ENCODE measurements around the gene NSG1. TPM values are rescaled to one million over a fixed set of nuclear protein-coding genes. Genes with fewer than 3 reads are reported as not detected.

Gene NSG1
- total and polyA plus RNA-seq, 2 donors (not counting 3 experiments of a cell fraction or from before 2014, with no cell fraction given): 2.0 to 2.9 TPM

DNA sequence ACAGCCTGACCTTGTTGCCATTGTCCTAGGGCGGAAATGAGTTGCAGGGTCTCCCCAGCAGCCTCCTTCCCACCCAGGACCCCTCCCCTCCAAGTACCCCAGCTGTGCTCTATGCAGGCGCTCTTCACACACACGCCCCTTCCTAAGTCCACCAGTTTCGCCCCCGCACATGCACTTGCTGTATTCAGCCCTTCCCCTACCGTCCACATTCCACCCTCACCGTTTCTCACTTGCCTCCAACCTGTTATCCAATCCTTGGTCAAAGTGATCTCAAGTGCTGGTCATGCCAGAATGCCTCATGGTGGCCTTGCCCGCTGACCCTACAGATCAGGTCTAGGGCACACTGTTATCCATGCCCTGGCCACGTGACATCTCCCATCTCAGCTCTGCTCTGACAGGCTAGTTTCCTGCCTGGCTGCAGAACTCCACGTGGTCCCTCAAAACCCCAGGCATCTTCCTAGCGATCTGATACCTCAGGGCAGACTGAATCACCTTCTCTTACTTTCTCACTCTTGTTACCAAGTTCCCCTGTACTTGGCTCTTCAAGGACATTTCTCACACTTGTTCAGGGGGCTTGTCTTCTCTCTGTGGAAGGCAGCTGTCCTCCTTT lies 39.7 kb downstream of the NSG1 start:
- dilution Hi-C loops (cut with MboI; ENCODE audit: extremely low pct_ligation_motif_present, low sequenced_read_pairs) (no loop called here), intact Hi-C loops (cut with micrococcal nuclease) (no loop called here)
- CTCF ChIA-PET: no interaction called here
- POLR2A ChIA-PET: no interaction called here
- H3K27me3 ChIP-seq (ENCODE audit: control insufficient read depth in 2 of 2, insufficient read depth in 2 of 2, low read length in 2 of 2): no peaks in the 10 kb centered on the region
- no peak overlapping the region for H3K4me2 ChIP-seq (ENCODE audit: insufficient read depth, low read length)
- H3K9ac ChIP-seq (replicated peaks; ENCODE audit: extremely low read depth, insufficient read depth, low read length): no peak overlapping the region
- FAIRE-seq (no peak), DNase-seq (ENCODE audit: low read depth, low spot score) (no peak)
- no peaks in the 10 kb centered on the region for H4K20me1 ChIP-seq (replicated peaks; ENCODE audit: control insufficient read depth, extremely low read depth, insufficient read depth, low read length)
- no peak overlapping the region for H3K4me3 ChIP-seq (replicated peaks in 1 of 3; ENCODE audit: insufficient read depth in 1 of 3, low read depth in 1 of 3, low read length in 3 of 3)
- TF ChIP-seq POLR2AphosphoS5 (IDR thresholded peaks at IDR 0.05; ENCODE audit: insufficient read depth, low read depth, low read length) (no peak), GATA2 (IDR thresholded peaks at IDR 0.05; ENCODE audit: insufficient read depth, insufficient read length, low read depth, low read length) (no peak), FOS (IDR thresholded peaks at IDR 0.05; ENCODE audit: borderline replicate concordance, insufficient read depth, low read length) (no peak), POLR2A (IDR thresholded peaks at IDR 0.05; ENCODE audit: low read depth, low read length) (no peak), JUN (IDR thresholded peaks at IDR 0.05; ENCODE audit: borderline replicate concordance, insufficient read depth, insufficient read length, low read depth) (no peak), MYC (IDR thresholded peaks at IDR 0.05; ENCODE audit: low read depth, low read length) (no peak), CTCF (IDR thresholded peaks at IDR 0.05; ENCODE audit: extremely low read depth in 1 of 2, insufficient read depth in 1 of 2, low read depth in 1 of 2, low read length in 2 of 2) (no peak), EZH2 (IDR thresholded peaks at IDR 0.05; ENCODE audit: borderline replicate concordance, low read depth, low read length, severe bottlenecking) (no peak)
- TF ChIP-seq, protein P1, sequence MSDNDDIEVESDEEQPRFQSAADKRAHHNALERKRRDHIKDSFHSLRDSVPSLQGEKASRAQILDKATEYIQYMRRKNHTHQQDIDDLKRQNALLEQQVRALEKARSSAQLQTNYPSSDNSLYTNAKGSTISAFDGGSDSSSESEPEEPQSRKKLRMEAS (IDR thresholded peaks at IDR 0.05; ENCODE audit: insufficient read depth, insufficient read length): no peak
- H3K79me2 ChIP-seq (ENCODE audit: control insufficient read depth, insufficient read depth, low read length): no peaks in the 10 kb centered on the region
- no peaks in the 10 kb centered on the region for H3K9me3 ChIP-seq (replicated peaks; ENCODE audit: control insufficient read depth, insufficient read depth, low read length)
- H3K36me3 ChIP-seq (ENCODE audit: control insufficient read depth in 2 of 2, extremely low read depth in 1 of 2, insufficient read depth in 2 of 2, low read length in 2 of 2): peaks cover 2 to 8% of the 10 kb centered on the region in 2 experiments
- H3K27ac ChIP-seq (ENCODE audit: insufficient read depth, low read depth, low read length): no peak overlapping the region
- H2AFZ ChIP-seq (ENCODE audit: low read depth, low read length): no peak overlapping the region
- BruUV-seq (replicated peaks): no TSS peak
- no peaks in the 10 kb centered on the region for H3K9me1 ChIP-seq (replicated peaks; ENCODE audit: control insufficient read depth, extremely low read depth, insufficient read depth, low read length)
- H3K4me1 ChIP-seq (ENCODE audit: control insufficient read depth, extremely low read depth, insufficient read depth, low read length): peaks cover 4% of the 10 kb centered on the region

Data from endothelial cell of umbilical vein (primary cell).